ENCODE results near the gene CMTM5.

DNA sequence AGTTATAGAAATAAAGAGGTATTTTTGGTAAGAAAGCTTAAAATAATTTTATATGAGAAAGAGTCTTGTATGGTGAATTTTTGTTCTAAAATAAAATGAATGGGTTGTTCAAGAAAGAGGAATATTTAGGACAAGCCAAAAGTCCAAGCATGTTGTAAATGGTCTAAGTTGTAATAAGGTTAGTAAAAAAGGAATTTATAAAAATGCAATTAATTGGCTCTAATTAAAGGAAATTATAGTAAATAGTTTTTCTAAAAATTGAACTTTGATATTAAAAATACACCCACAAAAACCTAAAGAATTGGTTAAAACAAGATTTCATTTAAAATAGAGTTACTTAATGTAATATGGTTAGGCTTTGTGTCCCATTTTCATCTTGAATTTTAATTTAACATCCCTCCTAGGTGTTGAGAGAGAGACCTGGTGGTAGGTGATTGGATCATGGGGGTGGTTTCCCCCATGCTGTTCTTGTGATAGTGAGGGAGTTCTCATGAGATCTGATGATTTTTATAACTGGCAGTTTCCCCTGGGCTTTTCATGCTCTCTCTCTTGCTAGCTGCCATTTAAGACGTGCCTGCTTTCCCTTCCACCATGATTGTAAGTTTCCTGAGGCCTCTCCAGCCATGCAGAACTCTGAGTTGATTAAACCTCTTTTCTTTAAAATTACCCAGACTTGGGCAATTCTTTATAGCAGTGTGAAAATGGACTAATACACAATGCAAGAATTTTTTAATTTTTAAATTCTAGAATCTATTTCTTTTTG, 37.2 kb upstream of the CMTM5 start:
- TF ChIP-seq, protein P1, sequence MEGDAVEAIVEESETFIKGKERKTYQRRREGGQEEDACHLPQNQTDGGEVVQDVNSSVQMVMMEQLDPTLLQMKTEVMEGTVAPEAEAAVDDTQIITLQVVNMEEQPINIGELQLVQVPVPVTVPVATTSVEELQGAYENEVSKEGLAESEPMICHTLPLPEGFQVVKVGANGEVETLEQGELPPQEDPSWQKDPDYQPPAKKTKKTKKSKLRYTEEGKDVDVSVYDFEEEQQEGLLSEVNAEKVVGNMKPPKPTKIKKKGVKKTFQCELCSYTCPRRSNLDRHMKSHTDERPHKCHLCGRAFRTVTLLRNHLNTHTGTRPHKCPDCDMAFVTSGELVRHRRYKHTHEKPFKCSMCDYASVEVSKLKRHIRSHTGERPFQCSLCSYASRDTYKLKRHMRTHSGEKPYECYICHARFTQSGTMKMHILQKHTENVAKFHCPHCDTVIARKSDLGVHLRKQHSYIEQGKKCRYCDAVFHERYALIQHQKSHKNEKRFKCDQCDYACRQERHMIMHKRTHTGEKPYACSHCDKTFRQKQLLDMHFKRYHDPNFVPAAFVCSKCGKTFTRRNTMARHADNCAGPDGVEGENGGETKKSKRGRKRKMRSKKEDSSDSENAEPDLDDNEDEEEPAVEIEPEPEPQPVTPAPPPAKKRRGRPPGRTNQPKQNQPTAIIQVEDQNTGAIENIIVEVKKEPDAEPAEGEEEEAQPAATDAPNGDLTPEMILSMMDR (IDR thresholded peaks at IDR 0.05 in 2 of 3, conservative IDR thresholded peaks at IDR 0.05 in 1 of 3; ENCODE audit: borderline replicate concordance in 1 of 3, insufficient read depth in 1 of 3, low read depth in 2 of 3, low read length in 2 of 3) = no peak
- TF ChIP-seq, protein P2, sequence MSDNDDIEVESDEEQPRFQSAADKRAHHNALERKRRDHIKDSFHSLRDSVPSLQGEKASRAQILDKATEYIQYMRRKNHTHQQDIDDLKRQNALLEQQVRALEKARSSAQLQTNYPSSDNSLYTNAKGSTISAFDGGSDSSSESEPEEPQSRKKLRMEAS (IDR thresholded peaks at IDR 0.05) = no peak
- no peak for TF ChIP-seq SIN3A (IDR thresholded peaks at IDR 0.05; ENCODE audit: low read depth)
- TF ChIP-seq SP1 (IDR thresholded peaks at IDR 0.05; ENCODE audit: low read depth) = no peak
- no peak for TF ChIP-seq JUND (IDR thresholded peaks at IDR 0.05)
- no peak for TF ChIP-seq YY1 (IDR thresholded peaks at IDR 0.05; ENCODE audit: extremely low read depth, insufficient replicate concordance, low read depth, low read length)
- no peak for TF ChIP-seq POLR2A (IDR thresholded peaks at IDR 0.05; ENCODE audit: borderline replicate concordance, extremely low read depth, insufficient read depth, insufficient read length)
- no peak for TF ChIP-seq RAD21 (IDR thresholded peaks at IDR 0.05; ENCODE audit: low read depth)

All from HCT116 (cell line).